ENCODE data around the gene PGBD4.

PGBD4 gene

GRCh38 chr15:34126522-34126921 is 24.6 kb downstream of the PGBD4 start:
- no peak overlapping the region for H2AFZ ChIP-seq (ENCODE audit: low read length)

GRCh38 chr15:34128898-34129297 is 27.0 kb downstream of the PGBD4 start:
- H3K4me1 ChIP-seq (ENCODE audit: insufficient read depth, low read length, poor library complexity, severe bottlenecking): no peaks in the 10 kb centered on the region
- H3F3A ChIP-seq (ENCODE audit: low read depth): no peaks in the 10 kb centered on the region
- no peak overlapping the region for H3K4me3 ChIP-seq (ENCODE audit: low read length, poor library complexity, severe bottlenecking)
- no peak overlapping the region for H3K9ac ChIP-seq (ENCODE audit: low read depth, low read length, poor library complexity, severe bottlenecking)
- no peaks in the 10 kb centered on the region for H3K9me3 ChIP-seq (ENCODE audit: insufficient read depth, low read depth, low read length)
- H3K27me3 ChIP-seq (ENCODE audit: insufficient read depth, low read length, poor library complexity, severe bottlenecking): no peaks in the 10 kb centered on the region
- no peaks in the 10 kb centered on the region for H4K20me1 ChIP-seq (ENCODE audit: insufficient read depth, low read length, poor library complexity, severe bottlenecking)
- no peaks in the 10 kb centered on the region for H3K79me2 ChIP-seq (ENCODE audit: insufficient read depth, low read length)
- no peaks in the 10 kb centered on the region for H3K9me2 ChIP-seq (replicated peaks; ENCODE audit: low read depth, low read length)
- H2AFZ ChIP-seq (ENCODE audit: low read length): no peak overlapping the region
- no peaks in the 10 kb centered on the region for H3K36me3 ChIP-seq (ENCODE audit: insufficient read depth, low read length)
- no peak for TF ChIP-seq EZH2phosphoT487 (IDR thresholded peaks at IDR 0.05; ENCODE audit: borderline replicate concordance)
- no peak for TF ChIP-seq CTCF (conservative IDR thresholded peaks at IDR 0.05; ENCODE audit: low read length)
- H3K4me2 ChIP-seq (ENCODE audit: low read depth, low read length, poor library complexity, severe bottlenecking): no peak overlapping the region

More at GRCh38 chr15:34126522-34126921, 24.6 kb downstream of the PGBD4 start:
- Histone ChIP-seq H3K4me2 (ENCODE audit: low read depth, low read length, poor library complexity, severe bottlenecking) (no peak overlapping the region), H3K9ac (ENCODE audit: low read depth, low read length, poor library complexity, severe bottlenecking) (no peak overlapping the region), H3K9me2 (replicated peaks; ENCODE audit: low read depth, low read length) (no peaks in the 10 kb centered on the region), H3K79me2 (ENCODE audit: insufficient read depth, low read length) (no peaks in the 10 kb centered on the region), H3K4me3 (ENCODE audit: low read length, poor library complexity, severe bottlenecking) (no peak overlapping the region), H3K36me3 (ENCODE audit: insufficient read depth, low read length) (no peaks in the 10 kb centered on the region), H4K20me1 (ENCODE audit: insufficient read depth, low read length, poor library complexity, severe bottlenecking) (no peaks in the 10 kb centered on the region), H3F3A (ENCODE audit: low read depth) (no peaks in the 10 kb centered on the region), H3K27me3 (ENCODE audit: insufficient read depth, low read length, poor library complexity, severe bottlenecking) (no peaks in the 10 kb centered on the region), H3K4me1 (ENCODE audit: insufficient read depth, low read length, poor library complexity, severe bottlenecking) (no peaks in the 10 kb centered on the region), H3K9me3 (ENCODE audit: insufficient read depth, low read depth, low read length) (no peaks in the 10 kb centered on the region)
- no peak for TF ChIP-seq EZH2phosphoT487 (IDR thresholded peaks at IDR 0.05; ENCODE audit: borderline replicate concordance)
- TF ChIP-seq CTCF (conservative IDR thresholded peaks at IDR 0.05; ENCODE audit: low read length): no peak

GRCh38 chr15:34132881-34133280 is 31.0 kb downstream of the PGBD4 start:
- Histone ChIP-seq H3F3A (ENCODE audit: low read depth) (no peaks in the 10 kb centered on the region), H2AFZ (ENCODE audit: low read length) (no peak overlapping the region), H3K4me2 (ENCODE audit: low read depth, low read length, poor library complexity, severe bottlenecking) (no peak overlapping the region), H4K20me1 (ENCODE audit: insufficient read depth, low read length, poor library complexity, severe bottlenecking) (no peaks in the 10 kb centered on the region), H3K27me3 (ENCODE audit: insufficient read depth, low read length, poor library complexity, severe bottlenecking) (no peaks in the 10 kb centered on the region), H3K4me1 (ENCODE audit: insufficient read depth, low read length, poor library complexity, severe bottlenecking) (no peaks in the 10 kb centered on the region), H3K9me3 (ENCODE audit: insufficient read depth, low read depth, low read length) (no peaks in the 10 kb centered on the region), H3K79me2 (ENCODE audit: insufficient read depth, low read length) (no peaks in the 10 kb centered on the region), H3K9ac (ENCODE audit: low read depth, low read length, poor library complexity, severe bottlenecking) (no peak overlapping the region), H3K9me2 (replicated peaks; ENCODE audit: low read depth, low read length) (no peaks in the 10 kb centered on the region), H3K4me3 (ENCODE audit: low read length, poor library complexity, severe bottlenecking) (no peak overlapping the region), H3K36me3 (ENCODE audit: insufficient read depth, low read length) (no peaks in the 10 kb centered on the region)
- TF ChIP-seq EZH2phosphoT487 (IDR thresholded peaks at IDR 0.05; ENCODE audit: borderline replicate concordance) (no peak), CTCF (conservative IDR thresholded peaks at IDR 0.05; ENCODE audit: low read length) (no peak)
